ENCODE results near the gene DRC1. TPM values are rescaled to one million over a fixed set of nuclear protein-coding genes. Genes with fewer than 3 reads are reported as not detected.

DRC1 gene
- total RNA-seq, 4 donors from 2014 or later = not detected

- DNase-seq = no peak
- H3K4me3 ChIP-seq = no peak overlapping the region
- no peak overlapping the region for H3K27ac ChIP-seq
- no peaks in the 10 kb centered on the region for H3K9me3 ChIP-seq
- no peaks in the 10 kb centered on the region for H3K4me1 ChIP-seq
- TF ChIP-seq, protein P1, sequence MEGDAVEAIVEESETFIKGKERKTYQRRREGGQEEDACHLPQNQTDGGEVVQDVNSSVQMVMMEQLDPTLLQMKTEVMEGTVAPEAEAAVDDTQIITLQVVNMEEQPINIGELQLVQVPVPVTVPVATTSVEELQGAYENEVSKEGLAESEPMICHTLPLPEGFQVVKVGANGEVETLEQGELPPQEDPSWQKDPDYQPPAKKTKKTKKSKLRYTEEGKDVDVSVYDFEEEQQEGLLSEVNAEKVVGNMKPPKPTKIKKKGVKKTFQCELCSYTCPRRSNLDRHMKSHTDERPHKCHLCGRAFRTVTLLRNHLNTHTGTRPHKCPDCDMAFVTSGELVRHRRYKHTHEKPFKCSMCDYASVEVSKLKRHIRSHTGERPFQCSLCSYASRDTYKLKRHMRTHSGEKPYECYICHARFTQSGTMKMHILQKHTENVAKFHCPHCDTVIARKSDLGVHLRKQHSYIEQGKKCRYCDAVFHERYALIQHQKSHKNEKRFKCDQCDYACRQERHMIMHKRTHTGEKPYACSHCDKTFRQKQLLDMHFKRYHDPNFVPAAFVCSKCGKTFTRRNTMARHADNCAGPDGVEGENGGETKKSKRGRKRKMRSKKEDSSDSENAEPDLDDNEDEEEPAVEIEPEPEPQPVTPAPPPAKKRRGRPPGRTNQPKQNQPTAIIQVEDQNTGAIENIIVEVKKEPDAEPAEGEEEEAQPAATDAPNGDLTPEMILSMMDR (IDR thresholded peaks at IDR 0.05) = no peak
- no peak for TF ChIP-seq POLR2A (IDR thresholded peaks at IDR 0.05)
- no peaks in the 10 kb centered on the region for H3K27me3 ChIP-seq
- H3K36me3 ChIP-seq = no peaks in the 10 kb centered on the region
Observed at GRCh38 chr2:26484579-26484978, 82.9 kb downstream of the DRC1 start.

DNA sequence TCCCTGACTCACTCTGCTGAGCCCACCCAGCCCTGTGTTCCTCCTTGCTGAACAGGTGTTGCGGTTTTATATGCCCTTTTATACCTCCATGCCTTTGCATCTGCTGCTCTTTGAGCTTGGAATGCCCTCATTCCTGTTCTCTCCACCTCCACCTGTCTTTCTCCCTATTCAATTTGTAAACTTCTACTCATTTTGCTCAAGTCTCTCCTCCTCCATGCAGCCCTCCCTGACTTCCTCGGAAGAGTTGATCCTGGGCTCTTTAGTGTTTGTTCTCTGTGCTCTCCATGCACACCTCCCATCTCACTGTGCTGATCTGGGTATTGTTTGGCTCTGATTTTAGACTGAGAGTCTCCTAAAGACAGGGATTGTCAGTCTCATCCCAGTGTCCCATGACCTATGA is 83.4 kb downstream of the DRC1 start:
- TF ChIP-seq, protein P1 (IDR thresholded peaks at IDR 0.05) = no peak
- TF ChIP-seq POLR2A (IDR thresholded peaks at IDR 0.05) = no peak
- DNase-seq = no peak
- H3K4me1 ChIP-seq = no peaks in the 10 kb centered on the region
- H3K27me3 ChIP-seq = no peaks in the 10 kb centered on the region
- H3K27ac ChIP-seq = no peak overlapping the region
- no peak overlapping the region for H3K4me3 ChIP-seq
- no peaks in the 10 kb centered on the region for H3K9me3 ChIP-seq
- no peaks in the 10 kb centered on the region for H3K36me3 ChIP-seq

- no peak for DNase-seq
- Histone ChIP-seq H3K4me3 (no peak overlapping the region), H3K27ac (no peak overlapping the region), H3K9me3 (no peaks in the 10 kb centered on the region), H3K4me1 (no peaks in the 10 kb centered on the region), H3K27me3 (no peaks in the 10 kb centered on the region), H3K36me3 (no peaks in the 10 kb centered on the region)
- TF ChIP-seq, protein P1 (IDR thresholded peaks at IDR 0.05) = no peak
- TF ChIP-seq POLR2A (IDR thresholded peaks at IDR 0.05) = no peak
Observed at GRCh38 chr2:26485725-26486418, 84.2 kb downstream of the DRC1 start.

- Histone ChIP-seq H3K27ac (no peak overlapping the region), H3K4me3 (no peak overlapping the region), H3K4me1 (no peaks in the 10 kb centered on the region), H3K9me3 (no peaks in the 10 kb centered on the region), H3K36me3 (no peaks in the 10 kb centered on the region), H3K27me3 (no peaks in the 10 kb centered on the region)
- TF ChIP-seq, protein P1 (IDR thresholded peaks at IDR 0.05) = no peak
- TF ChIP-seq POLR2A (IDR thresholded peaks at IDR 0.05) = no peak
- DNase-seq = no peak
Observed at GRCh38 chr2:26486789-26487188, 85.1 kb downstream of the DRC1 start.

DNA sequence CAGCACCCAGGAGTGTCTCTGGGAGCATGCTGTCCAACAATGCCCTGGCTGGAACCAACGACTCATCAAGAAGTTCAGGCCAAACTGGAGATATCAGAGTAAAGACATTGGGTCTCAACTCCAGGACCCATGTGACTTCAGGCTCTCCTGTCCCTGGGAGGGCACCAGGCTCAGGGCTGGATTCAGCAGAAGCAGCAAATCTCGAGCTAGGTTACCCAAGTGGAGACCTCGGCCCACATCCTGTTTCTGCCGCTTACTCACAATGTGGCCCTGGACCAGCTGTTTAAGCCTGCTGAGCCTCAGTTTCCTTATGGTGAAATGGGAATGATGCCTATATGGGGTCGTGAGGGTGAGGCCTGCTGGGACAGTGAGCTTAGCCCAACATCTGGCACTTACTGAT is 85.5 kb downstream of the DRC1 start:
- DNase-seq = no peak
- Histone ChIP-seq H3K27ac (no peak overlapping the region), H3K36me3 (no peaks in the 10 kb centered on the region), H3K4me1 (no peaks in the 10 kb centered on the region), H3K4me3 (no peak overlapping the region), H3K9me3 (no peaks in the 10 kb centered on the region), H3K27me3 (no peaks in the 10 kb centered on the region)
- TF ChIP-seq POLR2A (IDR thresholded peaks at IDR 0.05) = no peak
- TF ChIP-seq, protein P1 (IDR thresholded peaks at IDR 0.05) = no peak
